ENCODE measurements around the gene ENTPD7.

DNA sequence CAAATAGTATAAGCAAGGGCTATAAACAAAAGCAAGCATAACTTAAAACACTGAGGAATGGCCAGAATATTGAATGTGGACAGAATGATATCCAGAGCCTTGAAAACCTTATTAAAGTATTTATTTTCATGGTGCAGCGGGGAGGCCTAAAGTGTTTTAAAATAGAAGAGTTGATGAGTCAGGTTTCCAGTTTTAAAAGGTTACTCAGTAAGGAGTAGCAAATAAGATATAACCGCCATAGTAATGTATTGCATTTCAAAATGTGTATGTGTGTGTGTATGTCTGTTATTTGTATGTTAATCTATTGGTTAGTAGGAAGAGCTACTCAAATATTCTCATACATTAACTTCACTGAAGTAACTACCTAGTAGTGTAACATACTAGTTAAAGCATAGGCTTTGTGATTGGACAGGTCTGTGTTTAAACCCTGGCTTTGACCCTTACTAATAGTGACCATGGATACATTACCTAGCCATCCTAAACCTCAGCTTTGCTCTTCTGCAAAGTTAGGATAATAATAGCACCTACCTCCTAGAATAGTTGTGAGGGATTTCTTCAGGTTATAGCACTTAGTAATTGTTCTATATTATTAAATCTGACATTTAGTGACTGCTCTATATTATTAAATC, 89.6 kb downstream of the ENTPD7 start:
- TF ChIP-seq POLR2A (IDR thresholded peaks at IDR 0.05) = no peak
- TF ChIP-seq, protein P1, sequence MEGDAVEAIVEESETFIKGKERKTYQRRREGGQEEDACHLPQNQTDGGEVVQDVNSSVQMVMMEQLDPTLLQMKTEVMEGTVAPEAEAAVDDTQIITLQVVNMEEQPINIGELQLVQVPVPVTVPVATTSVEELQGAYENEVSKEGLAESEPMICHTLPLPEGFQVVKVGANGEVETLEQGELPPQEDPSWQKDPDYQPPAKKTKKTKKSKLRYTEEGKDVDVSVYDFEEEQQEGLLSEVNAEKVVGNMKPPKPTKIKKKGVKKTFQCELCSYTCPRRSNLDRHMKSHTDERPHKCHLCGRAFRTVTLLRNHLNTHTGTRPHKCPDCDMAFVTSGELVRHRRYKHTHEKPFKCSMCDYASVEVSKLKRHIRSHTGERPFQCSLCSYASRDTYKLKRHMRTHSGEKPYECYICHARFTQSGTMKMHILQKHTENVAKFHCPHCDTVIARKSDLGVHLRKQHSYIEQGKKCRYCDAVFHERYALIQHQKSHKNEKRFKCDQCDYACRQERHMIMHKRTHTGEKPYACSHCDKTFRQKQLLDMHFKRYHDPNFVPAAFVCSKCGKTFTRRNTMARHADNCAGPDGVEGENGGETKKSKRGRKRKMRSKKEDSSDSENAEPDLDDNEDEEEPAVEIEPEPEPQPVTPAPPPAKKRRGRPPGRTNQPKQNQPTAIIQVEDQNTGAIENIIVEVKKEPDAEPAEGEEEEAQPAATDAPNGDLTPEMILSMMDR (IDR thresholded peaks at IDR 0.05) = no peak
- TF ChIP-seq EP300 (IDR thresholded peaks at IDR 0.05) = no peak

Data from stomach (tissue), 4 donors.